ENCODE results near the gene RALGAPA2.

The RALGAPA2 gene

DNA sequence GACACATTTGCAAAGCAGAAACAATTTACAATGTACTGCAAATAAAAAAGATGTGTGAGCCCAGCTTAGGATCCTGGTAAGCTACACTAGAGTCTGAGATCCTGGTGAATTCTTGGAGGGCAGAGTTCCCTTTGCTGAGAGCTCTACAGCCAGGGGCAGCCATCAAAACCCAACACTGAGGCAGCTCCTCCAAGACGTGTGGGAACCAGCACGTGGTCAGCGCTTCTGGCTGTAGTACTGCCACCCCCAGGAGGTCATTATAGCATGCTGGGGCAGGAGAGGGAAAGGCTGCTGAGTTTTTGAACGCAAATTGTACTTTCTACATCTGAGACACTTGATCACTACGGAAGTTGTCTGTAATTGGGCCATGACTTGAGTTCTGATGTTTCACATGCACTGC lies 213.0 kb downstream of the RALGAPA2 start:
- DNase-seq (ENCODE audit: low read depth in 2 of 3, low spot score in 1 of 3): no peak

DNA sequence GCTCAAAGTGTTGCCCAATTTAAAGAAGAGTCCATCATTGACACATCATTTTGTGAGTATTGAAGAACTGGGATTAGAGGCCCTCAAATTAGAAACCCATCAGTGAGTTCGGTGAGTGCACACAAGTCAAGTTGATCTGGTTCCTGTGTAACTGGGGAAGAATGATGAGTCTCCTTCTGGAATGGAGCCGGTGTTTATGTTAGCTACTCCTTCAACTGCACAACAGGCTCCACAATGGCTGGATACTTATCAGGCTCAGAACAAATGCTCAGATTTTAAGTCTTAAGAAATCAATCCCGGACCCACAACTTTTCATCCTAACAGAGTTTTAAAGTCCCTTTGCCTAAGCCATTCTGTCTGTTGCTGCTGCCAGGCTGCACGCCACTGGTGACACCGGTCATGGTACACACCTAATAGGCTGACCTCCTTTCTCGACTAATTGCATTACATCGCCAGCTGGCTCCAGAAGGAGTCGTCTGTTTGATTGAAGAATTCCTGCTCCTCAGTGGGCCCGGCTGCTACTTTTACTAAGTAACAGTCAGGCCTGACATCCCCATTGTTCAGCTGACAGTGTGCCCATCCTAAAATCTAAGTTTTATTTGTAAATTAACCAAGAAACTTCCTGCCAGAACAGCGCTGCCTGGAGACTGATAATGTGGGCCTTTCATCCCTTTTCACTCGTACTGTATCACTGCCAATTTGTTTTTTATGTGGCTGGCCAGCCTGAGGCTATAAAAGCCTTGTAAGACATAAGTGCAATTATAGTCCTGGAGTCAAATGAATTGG lies 214.2 kb downstream of the RALGAPA2 start:
- DNase-seq (ENCODE audit: low read depth in 2 of 3, low spot score in 1 of 3): no peak

DNA sequence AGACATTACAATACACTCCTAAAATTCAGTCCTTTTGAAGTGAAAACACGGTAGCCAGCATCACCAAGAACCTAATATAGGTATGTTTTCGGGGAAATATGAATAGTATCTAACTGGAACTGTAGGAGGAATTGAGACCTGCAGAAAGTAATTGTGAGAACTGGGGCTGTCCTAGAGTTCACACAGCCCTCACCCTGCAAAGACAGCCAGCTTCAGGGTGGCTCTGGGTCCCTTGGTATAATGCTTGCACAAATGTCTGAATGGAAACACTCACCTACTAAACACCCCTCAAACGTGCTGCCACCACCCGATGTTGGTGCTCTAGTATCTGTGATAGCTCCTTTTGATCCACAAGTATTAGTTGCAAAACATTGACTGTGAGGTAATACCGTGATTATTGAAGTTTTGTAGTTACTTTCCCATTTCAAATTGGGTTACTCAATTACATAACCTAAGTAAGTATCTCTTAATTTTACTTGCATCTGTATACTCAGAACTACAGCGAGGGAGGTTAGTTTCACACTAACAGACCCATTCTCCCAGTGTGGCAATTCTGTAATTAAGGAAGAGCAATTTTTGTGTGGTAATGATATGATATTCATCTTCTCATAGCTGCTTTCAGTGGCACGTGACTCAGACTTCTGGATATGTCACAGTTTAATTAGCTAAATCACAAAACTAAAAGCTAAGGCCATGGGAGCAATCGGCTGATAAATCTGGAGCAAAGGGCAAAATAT lies 215.0 kb downstream of the RALGAPA2 start:
- DNase-seq (ENCODE audit: low read depth in 2 of 3, low spot score in 1 of 3): peak in 1 of 3 donors; percentile 11

DNA sequence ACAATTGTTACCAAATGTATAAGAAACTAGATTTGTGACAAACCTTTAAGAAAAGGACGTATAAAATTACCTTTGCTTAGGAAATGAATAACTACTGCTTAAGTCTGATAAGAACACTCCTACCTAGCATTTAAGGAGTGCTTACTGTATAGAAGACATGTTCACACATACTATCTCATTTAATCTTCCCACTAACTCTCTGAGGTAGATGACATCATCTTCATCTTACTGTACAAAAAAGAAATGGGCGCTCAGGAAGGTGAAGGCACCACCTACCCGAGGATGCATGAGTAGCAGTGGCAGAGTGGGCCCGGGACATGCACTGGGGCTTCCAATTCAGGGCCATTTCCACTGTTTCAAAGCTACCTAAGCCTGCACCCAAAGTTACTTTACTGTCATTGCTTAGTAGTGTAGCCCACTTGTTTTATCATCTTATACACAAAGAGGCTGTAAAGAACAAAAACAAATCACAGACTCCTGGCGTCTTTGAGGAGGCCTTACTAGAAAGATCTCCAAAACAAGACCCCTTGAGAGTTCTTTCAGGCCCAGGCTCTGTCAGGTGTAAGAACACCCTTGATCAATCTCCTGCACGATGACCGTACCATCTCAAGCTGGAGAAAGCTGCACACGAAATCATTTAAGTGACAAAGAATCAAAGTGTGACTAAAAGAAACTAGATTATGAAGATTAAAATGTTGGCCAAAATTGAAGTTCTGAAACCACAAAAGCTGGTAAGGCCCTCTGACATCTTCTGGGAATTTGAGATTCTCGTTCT lies 216.5 kb downstream of the RALGAPA2 start:
- peak in 1 of 3 donors; percentile 30 for DNase-seq (ENCODE audit: low read depth in 2 of 3, low spot score in 1 of 3)

DNA sequence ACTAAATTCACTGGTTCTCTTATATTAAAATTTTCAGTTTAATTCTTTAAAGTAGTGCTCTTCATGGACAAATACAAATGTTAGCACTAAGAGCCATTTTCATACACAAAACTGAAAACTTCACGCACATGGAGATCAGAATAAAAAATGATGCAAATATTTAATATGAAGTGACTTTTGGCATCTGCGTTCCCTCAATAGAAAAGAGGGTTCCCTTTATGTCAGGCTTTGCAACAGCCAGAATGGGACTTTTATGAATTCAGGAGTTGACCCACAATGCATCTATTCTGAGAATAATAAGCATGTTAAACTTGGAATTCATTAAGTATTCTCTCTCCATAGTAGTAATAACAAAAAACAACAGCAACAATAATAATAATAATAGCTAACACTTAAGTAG lies 218.7 kb downstream of the RALGAPA2 start:
- no peak for DNase-seq (ENCODE audit: low read depth in 2 of 3, low spot score in 1 of 3)

DNA sequence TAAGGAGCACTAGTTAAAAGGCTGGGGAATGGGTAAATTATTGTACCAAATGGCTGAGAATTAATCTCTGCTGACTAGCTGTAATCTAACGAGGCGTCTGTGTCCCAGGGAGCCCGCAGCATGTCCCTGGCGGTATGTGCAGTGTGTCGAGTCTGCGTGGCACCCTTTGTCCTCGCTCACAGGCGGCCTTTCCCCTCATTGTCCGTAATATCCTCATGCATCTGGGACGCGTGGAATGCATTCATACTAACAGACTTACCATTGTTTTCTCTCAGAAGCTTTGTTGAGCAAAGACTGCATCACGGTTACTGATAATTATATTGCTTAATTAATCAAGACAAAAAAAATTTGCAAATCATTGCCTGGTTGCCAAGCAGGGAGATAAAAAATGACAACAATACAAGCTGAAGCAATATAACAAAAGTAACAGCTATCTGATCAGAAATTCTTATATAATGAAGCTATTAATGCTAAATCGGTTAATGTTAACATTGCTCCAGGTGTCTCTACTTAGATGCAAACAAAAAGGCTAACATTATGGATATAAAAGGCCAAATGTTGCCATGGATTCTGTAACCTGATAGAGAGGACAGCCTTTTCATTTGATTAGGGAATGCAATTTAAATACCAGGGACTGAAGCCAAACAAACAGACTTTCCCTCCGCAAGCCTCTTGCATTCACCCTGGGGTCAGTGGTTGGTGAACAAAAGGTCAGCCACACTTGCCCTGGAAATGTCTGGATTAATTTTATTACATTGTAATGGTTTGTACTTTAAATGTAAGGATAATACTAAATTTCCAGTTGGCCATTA lies 219.7 kb downstream of the RALGAPA2 start:
- DNase-seq (ENCODE audit: low read depth in 2 of 3, low spot score in 1 of 3): no peak

DNA sequence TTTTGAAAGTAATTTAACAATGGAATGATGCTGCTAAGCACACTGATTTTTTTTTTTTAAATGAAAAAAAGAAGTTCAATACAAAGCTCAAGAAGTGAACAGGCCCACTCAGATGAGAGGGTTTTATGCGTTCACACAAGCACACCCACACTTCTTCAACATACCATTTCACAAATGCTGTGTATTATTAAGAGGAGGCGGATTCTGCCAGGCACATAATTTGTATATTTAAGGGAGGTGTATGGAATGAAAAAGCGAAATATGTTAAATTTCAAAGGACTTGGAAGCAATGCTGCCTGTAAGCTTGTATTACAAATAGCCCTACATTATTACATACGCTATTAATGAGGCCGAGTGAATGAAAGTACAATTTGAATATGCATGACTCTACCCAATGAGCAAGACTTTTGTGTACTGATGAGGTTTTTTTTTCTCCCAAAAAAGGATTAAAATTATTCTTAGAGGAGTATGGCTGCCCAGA lies 220.6 kb downstream of the RALGAPA2 start:
- DNase-seq (ENCODE audit: low read depth in 2 of 3, low spot score in 1 of 3): no peak

DNA sequence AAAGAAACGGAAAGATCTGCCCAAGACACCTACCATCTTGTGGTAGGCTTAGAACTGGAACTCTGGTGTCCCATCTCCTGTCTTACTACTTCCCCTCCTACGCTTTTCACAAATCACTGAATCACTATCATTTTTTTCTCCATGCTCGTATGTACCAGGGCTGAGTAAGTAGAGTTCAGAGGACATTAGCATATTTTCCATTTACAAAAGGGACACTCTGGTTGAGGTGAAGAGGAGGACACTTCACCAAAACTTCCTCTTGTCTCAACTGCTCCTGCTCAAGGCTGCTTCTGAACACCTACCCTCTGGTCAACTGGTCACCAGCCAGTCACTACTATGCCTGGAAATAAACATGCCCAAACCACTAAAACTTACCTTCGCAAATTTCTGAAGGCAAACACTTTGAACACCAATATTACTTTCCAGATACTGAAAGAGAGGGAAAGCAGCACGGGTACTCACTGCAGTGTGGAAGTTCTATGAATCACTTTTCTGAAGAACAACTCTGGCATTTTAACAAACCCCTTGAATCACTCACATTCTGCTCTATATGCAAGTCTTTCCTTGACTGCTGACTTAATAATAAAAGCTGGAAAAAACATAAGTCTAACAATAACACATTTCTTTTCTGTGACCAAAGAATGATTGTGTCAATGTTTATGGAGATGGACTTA lies 221.2 kb downstream of the RALGAPA2 start:
- DNase-seq (ENCODE audit: low read depth in 2 of 3, low spot score in 1 of 3): peak in 2 of 3 donors; percentile 31 to 35

DNA sequence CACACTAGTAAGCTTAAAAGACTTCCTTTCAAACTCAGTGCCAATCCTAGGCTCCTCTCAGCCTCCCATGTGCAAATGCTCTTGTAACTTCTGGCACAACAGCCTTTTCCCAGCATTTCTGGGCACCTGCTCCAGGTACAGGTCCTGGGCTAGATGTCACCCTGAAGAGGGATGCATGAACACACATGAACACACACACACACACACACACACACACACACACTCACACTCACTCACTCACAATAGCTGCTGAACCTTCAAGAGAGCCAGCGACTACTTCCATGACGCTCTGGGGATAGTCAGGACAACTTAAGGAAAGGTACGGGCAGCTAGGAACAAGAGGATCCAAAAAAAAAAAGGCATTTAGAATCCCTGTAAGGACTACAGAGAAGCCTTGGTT lies 221.8 kb downstream of the RALGAPA2 start:
- DNase-seq (ENCODE audit: low read depth in 2 of 3, low spot score in 1 of 3): peak in 1 of 3 donors; percentile 9

DNA sequence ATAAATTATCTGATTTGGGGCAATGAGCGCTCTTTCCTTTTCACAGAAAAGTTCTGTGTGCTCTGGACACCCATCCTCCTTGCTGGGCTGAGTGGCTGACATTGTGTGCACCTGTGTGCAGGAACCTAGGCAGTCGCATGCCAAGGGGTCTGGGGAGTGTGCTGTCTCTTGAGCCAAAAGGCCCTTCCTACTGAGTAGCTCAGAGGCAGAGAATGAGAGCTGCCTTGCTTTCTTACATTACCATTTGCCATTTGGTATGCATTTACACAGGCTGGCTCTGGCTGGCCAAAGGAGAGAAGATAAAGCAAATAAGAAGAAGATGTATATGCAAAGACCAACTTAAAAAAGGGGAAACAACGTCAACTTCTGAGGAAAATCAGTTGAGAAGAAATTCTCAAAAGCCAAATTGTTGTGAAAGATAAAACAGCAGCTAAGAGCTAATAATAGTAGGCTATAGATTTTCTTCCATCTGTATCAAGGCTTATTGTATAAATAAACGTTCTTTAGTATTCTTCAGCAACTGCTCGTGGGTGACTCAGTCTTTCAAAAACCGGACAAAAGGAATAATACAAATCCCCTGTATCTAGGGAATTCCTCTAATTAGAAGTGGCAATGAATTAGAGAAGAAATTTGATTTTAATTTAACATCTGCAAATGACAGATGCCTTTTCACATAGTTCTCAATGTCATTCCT lies 222.6 kb downstream of the RALGAPA2 start:
- no peak for DNase-seq (ENCODE audit: low read depth in 2 of 3, low spot score in 1 of 3)

DNA sequence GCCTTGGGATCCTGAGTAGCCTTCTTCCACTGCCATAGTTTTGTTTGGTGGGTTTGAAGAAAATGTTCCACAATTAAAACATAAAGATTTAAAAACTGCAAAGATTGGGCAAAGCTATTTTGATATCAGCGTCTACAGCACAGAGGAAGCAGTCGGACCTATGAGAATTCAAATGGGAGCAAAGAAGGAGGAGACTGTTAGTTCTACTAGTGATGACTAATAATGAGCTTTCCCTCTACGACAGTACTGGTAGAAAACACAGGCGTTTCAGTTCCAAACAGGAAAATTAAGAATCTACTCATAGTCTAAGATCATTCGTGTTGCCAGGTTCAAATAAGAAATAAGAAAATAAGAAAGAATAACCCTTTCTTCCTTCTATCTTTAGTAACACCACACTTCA lies 223.4 kb downstream of the RALGAPA2 start:
- no peak for DNase-seq (ENCODE audit: low read depth in 2 of 3, low spot score in 1 of 3)

DNA sequence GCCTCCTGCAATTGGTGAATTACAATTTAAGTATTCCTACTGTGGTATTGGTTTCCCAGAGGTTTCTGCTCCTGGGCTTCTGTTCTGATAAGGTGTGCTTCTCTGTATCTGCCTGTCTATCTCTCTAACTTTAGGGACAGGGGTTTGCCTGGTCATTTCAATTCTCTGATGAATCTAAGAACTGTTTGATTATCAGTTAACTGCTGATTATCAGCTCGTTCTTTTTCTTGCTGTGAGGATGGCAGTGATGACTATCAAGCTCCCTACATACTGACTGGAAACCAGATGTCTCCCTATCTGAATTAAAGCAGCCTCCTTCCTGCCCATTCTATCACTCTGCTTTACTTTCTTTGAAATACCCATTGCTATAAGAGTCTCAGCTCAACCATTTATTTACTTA lies 224.1 kb downstream of the RALGAPA2 start:
- DNase-seq (ENCODE audit: low read depth in 2 of 3, low spot score in 1 of 3): no peak

DNA sequence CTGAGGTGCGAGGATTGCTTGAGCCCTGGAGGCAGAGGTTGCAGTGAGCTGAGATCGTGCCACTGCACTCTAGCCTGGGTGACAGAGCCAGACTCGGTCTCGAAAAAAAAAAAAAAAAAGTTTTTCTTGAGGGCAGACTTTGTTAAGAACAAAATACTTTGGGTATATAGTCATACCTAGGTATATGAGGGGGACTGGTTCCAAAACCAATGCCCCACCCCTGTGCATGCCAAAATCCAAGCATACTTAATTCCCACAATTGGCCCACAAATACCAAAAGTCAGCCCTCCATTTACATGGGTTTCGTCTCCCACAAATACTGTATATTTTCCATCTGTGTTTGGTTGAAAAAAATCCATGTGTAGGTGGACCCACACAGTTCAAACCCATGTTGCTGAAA lies 224.6 kb downstream of the RALGAPA2 start:
- peak in 2 of 3 donors; percentile 25 to 35 for DNase-seq (ENCODE audit: low read depth in 2 of 3, low spot score in 1 of 3)

DNA sequence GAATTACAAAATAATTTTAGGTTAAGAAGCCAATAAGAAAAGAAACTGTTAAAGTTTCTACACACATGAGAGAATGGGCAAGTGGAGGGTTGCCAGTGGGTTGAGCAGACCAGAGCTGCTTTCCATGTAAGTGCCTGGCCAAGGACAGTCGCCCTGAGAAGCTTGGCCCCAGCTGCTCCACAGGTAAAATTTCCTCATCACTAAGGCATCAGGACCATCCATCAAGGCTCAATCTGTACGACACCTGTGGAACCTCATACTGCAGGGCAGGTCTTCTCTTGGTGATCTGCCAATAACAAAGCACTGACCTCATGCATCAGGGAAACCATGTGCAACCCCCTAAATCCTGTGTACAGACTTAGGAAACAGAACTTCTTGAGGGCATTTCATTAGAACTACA lies 229.1 kb downstream of the RALGAPA2 start:
- no peak for DNase-seq (ENCODE audit: low read depth in 2 of 3, low spot score in 1 of 3)

DNA sequence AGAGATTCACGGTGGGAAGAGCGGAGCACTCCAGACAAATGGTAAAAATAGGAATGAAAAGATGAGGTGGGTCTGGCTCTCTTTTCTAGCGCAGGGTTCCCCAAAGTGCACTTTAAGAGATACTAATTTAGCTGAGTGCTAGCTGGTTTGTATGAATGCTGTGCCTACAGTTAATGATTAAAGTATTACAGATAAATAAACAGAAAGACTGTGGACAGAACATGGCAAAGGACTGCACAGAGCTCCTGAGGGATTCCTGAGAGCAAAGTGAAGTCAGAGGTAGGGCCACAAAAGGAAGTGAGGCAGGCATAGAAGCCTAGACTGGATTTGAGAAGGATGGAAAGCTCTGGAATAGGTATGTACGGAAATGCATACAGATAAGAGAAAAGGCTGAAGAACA lies 230.0 kb downstream of the RALGAPA2 start:
- no peak for DNase-seq (ENCODE audit: low read depth in 2 of 3, low spot score in 1 of 3)

DNA sequence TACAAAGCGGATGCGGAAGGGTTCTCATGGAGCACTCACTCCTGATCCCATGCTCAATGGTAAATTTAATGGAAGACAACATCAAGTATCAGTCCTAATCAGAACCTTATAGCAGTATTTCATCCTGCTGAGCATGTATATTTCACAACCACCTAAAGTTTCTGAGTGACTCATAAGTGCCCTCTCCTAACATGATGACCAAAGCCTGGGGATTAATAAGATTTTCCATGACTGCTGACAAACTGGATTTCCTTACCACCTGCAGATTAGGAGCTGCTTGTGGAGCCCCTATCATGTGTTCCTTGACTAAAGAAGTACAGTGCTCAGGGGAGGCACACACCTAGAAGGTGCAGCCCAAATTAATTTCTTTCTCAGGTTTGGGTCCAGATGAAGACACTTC lies 231.8 kb downstream of the RALGAPA2 start:
- DNase-seq (ENCODE audit: low read depth in 2 of 3, low spot score in 1 of 3): no peak

DNA sequence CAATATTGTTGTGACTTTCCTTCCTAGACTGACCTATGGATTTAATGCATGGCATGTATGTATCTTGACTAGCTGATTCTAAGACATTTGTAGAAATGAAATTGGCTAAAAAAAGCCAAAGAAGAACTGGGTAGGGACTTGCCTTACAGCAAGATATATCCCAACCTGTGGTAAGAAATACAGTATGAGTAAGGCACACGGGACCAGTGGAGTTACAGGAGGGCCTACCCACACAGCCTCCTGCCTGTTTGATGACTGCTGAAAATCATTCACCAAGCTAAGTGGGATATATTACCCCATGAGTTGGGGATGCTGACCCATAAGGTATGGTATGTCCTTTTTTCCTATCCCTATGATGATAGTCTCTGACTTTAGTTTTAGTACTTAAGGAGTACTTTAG lies 232.3 kb downstream of the RALGAPA2 start:
- no peak for DNase-seq (ENCODE audit: low read depth in 2 of 3, low spot score in 1 of 3)

DNA sequence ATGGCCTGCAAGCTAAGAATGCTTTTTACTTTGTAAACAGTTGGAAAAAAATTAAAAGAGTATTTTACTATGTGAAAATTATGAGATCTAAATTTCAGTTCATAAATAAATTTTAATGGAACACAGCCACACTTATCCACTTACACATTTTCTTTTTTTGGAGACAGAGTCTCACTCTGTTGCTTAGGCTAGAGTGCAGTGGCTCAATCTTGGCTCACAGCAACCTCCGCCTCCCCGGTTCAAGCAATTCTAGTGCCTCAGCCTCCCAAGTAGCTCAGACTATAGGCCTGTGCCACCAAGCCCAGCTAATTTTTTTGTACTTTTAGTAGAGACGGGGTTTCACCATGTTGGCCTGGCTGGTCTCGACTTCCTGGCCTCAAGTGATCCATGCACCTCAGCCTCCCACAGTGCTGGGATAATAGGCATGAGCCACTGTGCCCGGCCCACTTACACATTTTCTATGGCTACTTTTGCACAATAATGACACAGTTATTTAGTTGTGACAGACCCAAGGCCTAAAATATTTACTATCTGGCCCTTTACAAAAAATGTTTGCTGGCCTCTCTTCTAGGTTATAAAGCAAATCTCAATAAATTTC lies 234.9 kb downstream of the RALGAPA2 start:
- no peak for DNase-seq (ENCODE audit: low read depth in 2 of 3, low spot score in 1 of 3)

DNA sequence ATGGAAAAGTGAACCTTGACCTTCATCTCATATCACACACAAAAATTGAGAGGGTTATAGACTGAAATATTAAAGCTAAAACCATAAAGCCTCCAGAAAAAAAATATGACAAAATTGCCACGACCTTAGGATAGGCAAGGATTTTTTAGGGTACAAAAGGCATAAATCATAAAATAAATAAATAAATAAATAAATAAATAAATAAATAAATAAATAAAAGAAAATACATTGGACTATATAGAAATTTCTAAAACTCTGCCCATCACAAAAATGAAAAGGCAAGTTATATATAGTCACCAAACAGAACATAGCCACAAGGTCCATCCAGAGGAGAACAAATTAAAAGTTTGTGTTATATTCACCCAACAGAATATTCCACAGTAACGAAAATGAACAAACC lies 235.9 kb downstream of the RALGAPA2 start:
- DNase-seq (ENCODE audit: low read depth in 2 of 3, low spot score in 1 of 3): no peak

Data from stimulated activated CD4-positive, alpha-beta T cell treated with anti-CD3 and anti-CD28 coated beads, Interleukin-12 subunit alpha, Interleukin-12 subunit beta, amount 100 ng/mL, for 48 hours (primary cell).